HepG2 (cell line): ENCODE data around the gene CBX6. TPM values are rescaled to one million over a fixed set of nuclear protein-coding genes. Genes with fewer than 3 reads are reported as not detected.
A peak's percentile ranks its signal among the peaks of the same experiment; 100 is the strongest.

Experiments used
- CBX2 ChIP-seq, 2 experiments: fragments of 200-600 bp in 1 of 2; sonication (generic); formaldehyde crosslinking in 1 of 2; IDR thresholded peaks; 2 replicates each; pipeline versions ENCODE4 v1.7.0 to v1.8.1; 2018 to 2022; ENCODE audit warnings: low read depth in 2 of 2, low read length in 1 of 2, mild to moderate bottlenecking in 1 of 2, missing genetic modification reagents in 1 of 2
- HDAC2 ChIP-seq: sonication (generic); formaldehyde crosslinking; IDR thresholded peaks from 2 replicates; pipeline ENCODE4 v1.4.0; 2020; ENCODE audit warnings: missing genetic modification reagents
- RBFOX2 ChIP-seq: fragments of 200-400 bp; formaldehyde crosslinking; IDR thresholded peaks from 2 replicates; pipeline ENCODE4 v1.6.1; 2017; ENCODE audit warnings: low read depth, mild to moderate bottlenecking, low read length
- REPIN1 ChIP-seq: sonication (generic); formaldehyde crosslinking; IDR thresholded peaks from 2 replicates; pipeline ENCODE4 v1.8.0; 2022; ENCODE audit warnings: missing genetic modification reagents, low read depth, mild to moderate bottlenecking, borderline replicate concordance
- SPEN ChIP-seq: sonication (generic); formaldehyde crosslinking; IDR thresholded peaks from 2 replicates; pipeline ENCODE4 v1.5.1; 2020; ENCODE audit warnings: low read depth, mild to moderate bottlenecking, missing genetic modification reagents
- SRSF1 ChIP-seq: fragments of 200-400 bp; formaldehyde crosslinking; optimal IDR thresholded peaks from 2 replicates; pipeline ENCODE3; 2017; ENCODE audit warnings: mild to moderate bottlenecking, low read depth, low read length, moderate library complexity
- ZBTB38 ChIP-seq: sonication (generic); formaldehyde crosslinking; IDR thresholded peaks from 2 replicates; pipeline ENCODE4 v1.5.1; 2020; ENCODE audit warnings: mild to moderate bottlenecking, missing genetic modification reagents
- ZBTB7B ChIP-seq: sonication (generic); formaldehyde crosslinking; IDR thresholded peaks from 2 replicates; pipeline ENCODE4 v1.4.0; 2020; ENCODE audit warnings: missing genetic modification reagents
- ZNF274 ChIP-seq: sonication (generic); formaldehyde crosslinking; IDR thresholded peaks from 2 replicates; pipeline ENCODE4 v1.5.1; 2020; ENCODE audit warnings: mild to moderate bottlenecking, missing genetic modification reagents
- ZNF441 ChIP-seq: sonication (generic); formaldehyde crosslinking; IDR thresholded peaks from 2 replicates; pipeline ENCODE4 v1.7.0; 2021; ENCODE audit warnings: missing genetic modification reagents, borderline replicate concordance
- ZNF672 ChIP-seq: sonication (generic); formaldehyde crosslinking; IDR thresholded peaks from 2 replicates; pipeline ENCODE4 v1.8.1; 2022; ENCODE audit warnings: missing genetic modification reagents
- polyA plus RNA-seq, 8 experiments: library from polyadenylated mRNA; depleted of rRNA in 3 of 8; stranded (reverse) in 7 of 8; unstranded in 1 of 8; fragments of >200 nt; fragmentation: Illumina TruSeq in 4 of 8; extraction: Trizol in 4 of 8; gene quantifications; 2 replicates each; pipeline versions ENCODE4 v1.2.1 to v1.2.3, GENCODE V29; 2011 to 2016; ENCODE audit warnings: low read depth in 4 of 8, missing spikeins in 1 of 8, mixed read lengths in 1 of 8; ENCODE audit not compliant: insufficient read depth in 1 of 8
- total RNA-seq, 5 experiments: library from RNA; depleted of rRNA; stranded (reverse); fragments of >200 nt; fragmentation: Illumina TruSeq; extraction: Trizol; gene quantifications; 2 replicates each; pipeline ENCODE4 v1.2.3, GENCODE V29; 2016; ENCODE audit warnings: low read depth in 1 of 5
- TF ChIP-seq, protein P1 (sequence below): sonication (generic); formaldehyde crosslinking; IDR thresholded peaks from 2 replicates; pipeline ENCODE4 v1.4.0; 2020; ENCODE audit warnings: mild to moderate bottlenecking, missing genetic modification reagents
- TF ChIP-seq, protein P2 (sequence below): sonication (generic); formaldehyde crosslinking; IDR thresholded peaks from 2 replicates; pipeline ENCODE4 v1.5.1; 2020; ENCODE audit warnings: mild to moderate bottlenecking, missing genetic modification reagents, moderate library complexity
- TF ChIP-seq, protein P3 (sequence below): sonication (generic); formaldehyde crosslinking; IDR thresholded peaks from 2 replicates; pipeline ENCODE4 v1.5.0; 2020; ENCODE audit warnings: mild to moderate bottlenecking, low read depth, missing genetic modification reagents, borderline replicate concordance
- TF ChIP-seq, protein P4 (sequence below): sonication (generic); formaldehyde crosslinking; IDR thresholded peaks from 2 replicates; pipeline ENCODE4 v1.5.1; 2020; ENCODE audit warnings: missing genetic modification reagents, mild to moderate bottlenecking, borderline replicate concordance
- TF ChIP-seq, protein P5 (sequence below): sonication (generic); formaldehyde crosslinking; IDR thresholded peaks from 2 replicates; pipeline ENCODE4 v1.5.1; 2020; ENCODE audit warnings: mild to moderate bottlenecking, missing genetic modification reagents

The CBX6 gene
- total and polyA plus RNA-seq, 2 of the 13 experiments (the other 11 are each of a cell fraction or from before 2014, with no cell fraction given) = 1.7 to 6.5 TPM

DNA sequence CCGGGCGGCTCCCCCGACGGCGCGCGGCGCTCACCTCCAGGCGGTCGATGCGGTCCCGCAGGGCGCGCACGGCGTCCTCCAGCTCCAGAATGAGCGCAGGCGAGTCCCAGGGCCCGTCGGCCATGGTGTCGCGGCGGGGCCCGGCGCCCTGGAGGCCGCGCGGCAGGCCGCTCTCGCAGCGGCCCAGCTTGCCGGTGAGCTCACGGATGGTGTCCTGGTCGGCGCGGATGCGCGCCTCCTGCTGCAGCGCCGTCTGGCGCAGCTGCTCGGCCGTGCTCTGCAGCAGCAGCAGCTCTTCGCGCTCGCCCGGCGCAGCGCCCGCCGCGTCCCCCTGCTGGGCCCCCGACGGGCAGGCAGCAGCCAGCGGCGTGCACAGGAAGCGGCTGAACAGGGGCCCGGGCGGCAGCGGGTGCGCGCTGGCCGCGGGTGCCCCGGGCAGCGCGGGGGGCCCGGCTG lies 28.8 kb downstream of the CBX6 start (continued):
- TF ChIP-seq ZBTB7B (CRISPR knock-in tag) (0 out of 2 replicates have a peak, but pooled peaks have one; percentile 25), ZNF441 (CRISPR knock-in tag) (no peak), ZNF274 (CRISPR knock-in tag) (no peak), REPIN1 (CRISPR knock-in tag) (no peak), ZBTB38 (CRISPR knock-in tag) (no peak), SRSF1 (peak; percentile 4), HDAC2 (CRISPR knock-in tag) (no peak), RBFOX2 (peak; percentile 59; the same call in 1 of the 2 replicates), ZNF672 (CRISPR knock-in tag) (peak; percentile 75; the same call in 1 of the 2 replicates), SPEN (peak; percentile 62; the same call in 1 of the 2 replicates), CBX2 (IDR thresholded peaks at IDR 0.05; ENCODE audit: low read depth, low read length) (no peak), CBX2 (CRISPR knock-in tag; IDR thresholded peaks at IDR 0.05; ENCODE audit: low read depth) (no peak)
- TF ChIP-seq, protein P1, sequence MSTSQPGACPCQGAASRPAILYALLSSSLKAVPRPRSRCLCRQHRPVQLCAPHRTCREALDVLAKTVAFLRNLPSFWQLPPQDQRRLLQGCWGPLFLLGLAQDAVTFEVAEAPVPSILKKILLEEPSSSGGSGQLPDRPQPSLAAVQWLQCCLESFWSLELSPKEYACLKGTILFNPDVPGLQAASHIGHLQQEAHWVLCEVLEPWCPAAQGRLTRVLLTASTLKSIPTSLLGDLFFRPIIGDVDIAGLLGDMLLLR (CRISPR knock-in tag) = peak; percentile 40; the same call in 1 of the 2 replicates
- TF ChIP-seq, protein P2, sequence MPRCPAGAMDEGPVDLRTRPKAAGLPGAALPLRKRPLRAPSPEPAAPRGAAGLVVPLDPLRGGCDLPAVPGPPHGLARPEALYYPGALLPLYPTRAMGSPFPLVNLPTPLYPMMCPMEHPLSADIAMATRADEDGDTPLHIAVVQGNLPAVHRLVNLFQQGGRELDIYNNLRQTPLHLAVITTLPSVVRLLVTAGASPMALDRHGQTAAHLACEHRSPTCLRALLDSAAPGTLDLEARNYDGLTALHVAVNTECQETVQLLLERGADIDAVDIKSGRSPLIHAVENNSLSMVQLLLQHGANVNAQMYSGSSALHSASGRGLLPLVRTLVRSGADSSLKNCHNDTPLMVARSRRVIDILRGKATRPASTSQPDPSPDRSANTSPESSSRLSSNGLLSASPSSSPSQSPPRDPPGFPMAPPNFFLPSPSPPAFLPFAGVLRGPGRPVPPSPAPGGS (CRISPR knock-in tag) = peak; percentile 61; the same call in 1 of the 2 replicates
- TF ChIP-seq, protein P3, sequence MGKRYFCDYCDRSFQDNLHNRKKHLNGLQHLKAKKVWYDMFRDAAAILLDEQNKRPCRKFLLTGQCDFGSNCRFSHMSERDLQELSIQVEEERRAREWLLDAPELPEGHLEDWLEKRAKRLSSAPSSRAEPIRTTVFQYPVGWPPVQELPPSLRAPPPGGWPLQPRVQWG = no peak
- TF ChIP-seq, protein P4, sequence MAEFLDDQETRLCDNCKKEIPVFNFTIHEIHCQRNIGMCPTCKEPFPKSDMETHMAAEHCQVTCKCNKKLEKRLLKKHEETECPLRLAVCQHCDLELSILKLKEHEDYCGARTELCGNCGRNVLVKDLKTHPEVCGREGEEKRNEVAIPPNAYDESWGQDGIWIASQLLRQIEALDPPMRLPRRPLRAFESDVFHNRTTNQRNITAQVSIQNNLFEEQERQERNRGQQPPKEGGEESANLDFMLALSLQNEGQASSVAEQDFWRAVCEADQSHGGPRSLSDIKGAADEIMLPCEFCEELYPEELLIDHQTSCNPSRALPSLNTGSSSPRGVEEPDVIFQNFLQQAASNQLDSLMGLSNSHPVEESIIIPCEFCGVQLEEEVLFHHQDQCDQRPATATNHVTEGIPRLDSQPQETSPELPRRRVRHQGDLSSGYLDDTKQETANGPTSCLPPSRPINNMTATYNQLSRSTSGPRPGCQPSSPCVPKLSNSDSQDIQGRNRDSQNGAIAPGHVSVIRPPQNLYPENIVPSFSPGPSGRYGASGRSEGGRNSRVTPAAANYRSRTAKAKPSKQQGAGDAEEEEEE = no peak
- TF ChIP-seq, protein P5, sequence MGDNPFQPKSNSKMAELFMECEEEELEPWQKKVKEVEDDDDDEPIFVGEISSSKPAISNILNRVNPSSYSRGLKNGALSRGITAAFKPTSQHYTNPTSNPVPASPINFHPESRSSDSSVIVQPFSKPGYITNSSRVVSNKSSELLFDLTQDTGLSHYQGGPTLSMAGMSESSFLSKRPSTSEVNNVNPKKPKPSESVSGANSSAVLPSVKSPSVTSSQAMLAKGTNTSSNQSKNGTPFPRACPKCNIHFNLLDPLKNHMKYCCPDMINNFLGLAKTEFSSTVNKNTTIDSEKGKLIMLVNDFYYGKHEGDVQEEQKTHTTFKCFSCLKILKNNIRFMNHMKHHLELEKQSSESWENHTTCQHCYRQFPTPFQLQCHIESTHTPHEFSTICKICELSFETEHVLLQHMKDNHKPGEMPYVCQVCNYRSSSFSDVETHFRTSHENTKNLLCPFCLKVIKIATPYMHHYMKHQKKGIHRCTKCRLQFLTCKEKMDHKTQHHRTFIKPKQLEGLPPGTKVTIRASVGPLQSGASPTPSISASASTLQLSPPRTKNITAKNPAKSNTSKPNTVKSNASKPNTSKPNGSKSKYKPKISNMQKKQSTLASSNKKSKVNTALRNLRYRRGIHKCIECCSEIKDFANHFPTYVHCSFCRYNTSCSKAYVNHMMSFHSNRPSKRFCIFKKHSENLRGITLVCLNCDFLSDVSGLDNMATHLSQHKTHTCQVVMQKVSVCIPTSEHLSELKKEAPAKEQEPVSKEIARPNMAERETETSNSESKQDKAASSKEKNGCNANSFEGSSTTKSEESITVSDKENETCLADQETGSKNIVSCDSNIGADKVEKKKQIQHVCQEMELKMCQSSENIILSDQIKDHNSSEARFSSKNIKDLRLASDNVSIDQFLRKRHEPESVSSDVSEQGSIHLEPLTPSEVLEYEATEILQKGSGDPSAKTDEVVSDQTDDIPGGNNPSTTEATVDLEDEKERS = no peak
